GM23338 (cell line): ENCODE results near the gene CRACR2B. TPM values are rescaled to one million over a fixed set of nuclear protein-coding genes. Genes with fewer than 3 reads are reported as not detected.

Experiments
- ATAC-seq: fragments of 200-7000 bp; cut with Tn5 transposase; 3 replicates; pipeline ENCODE4 v1.9.1; 2020
- DNase-seq: peaks from one replicate; pipeline ENCODE4 v3.0.0-alpha.2; 2015; ENCODE audit warnings: low spot score
- H2AFZ ChIP-seq: fragments of 200-600 bp; sonication (generic); 2 replicates; pipeline ENCODE4 v1.8.0; 2016; ENCODE audit warnings: antibody characterized with exemption, mild to moderate bottlenecking, moderate library complexity
- H3F3A ChIP-seq: fragments of 200-600 bp; sonication (generic); replicated peaks from 2 replicates; pipeline ENCODE4 v1.8.0; 2017; ENCODE audit warnings: antibody characterized with exemption, mixed run types, low read depth
- H3K27ac ChIP-seq: fragments of 200-600 bp; sonication (generic); 2 replicates; pipeline ENCODE4 v1.6.1; 2016; ENCODE audit warnings: low read depth
- H3K27me3 ChIP-seq: fragments of 200-600 bp; sonication (generic); 2 replicates; pipeline ENCODE4 v1.8.0; 2016; ENCODE audit warnings: mild to moderate bottlenecking, mixed run types, moderate library complexity; ENCODE audit not compliant: insufficient read depth
- H3K36me3 ChIP-seq: fragments of 200-600 bp; sonication (generic); 2 replicates; pipeline ENCODE4 v1.8.0; 2016; ENCODE audit warnings: mild to moderate bottlenecking; ENCODE audit not compliant: insufficient read depth
- H3K4me1 ChIP-seq: fragments of 200-600 bp; sonication (generic); 2 replicates; pipeline ENCODE4 v1.8.0; 2016; ENCODE audit warnings: mild to moderate bottlenecking, moderate library complexity; ENCODE audit not compliant: insufficient read depth
- H3K4me2 ChIP-seq: fragments of 200-600 bp; sonication (generic); 2 replicates; pipeline ENCODE4 v1.7.1; 2017; ENCODE audit warnings: mixed run types
- H3K4me3 ChIP-seq: fragments of 200-600 bp; sonication (generic); 2 replicates; pipeline ENCODE4 v1.6.1; 2016; ENCODE audit warnings: mixed run types
- H3K79me2 ChIP-seq: fragments of 200-600 bp; sonication (generic); replicated peaks from 2 replicates; pipeline ENCODE4 v1.8.0; 2017; ENCODE audit warnings: mild to moderate bottlenecking; ENCODE audit not compliant: insufficient read depth
- H3K9me2 ChIP-seq: fragments of 200-600 bp; sonication (generic); 2 replicates; pipeline ENCODE4 v1.8.0; 2017; ENCODE audit not compliant: insufficient read depth
- H4K20me1 ChIP-seq: fragments of 200-600 bp; sonication (generic); replicated peaks from 2 replicates; pipeline ENCODE4 v1.8.0; 2017; ENCODE audit warnings: mild to moderate bottlenecking; ENCODE audit not compliant: insufficient read depth
- H3K27ac Mint-ChIP-seq: 2 replicates; pipeline ENCODE4 v1.8.0; 2020; ENCODE audit warnings: inconsistent platforms, mild to moderate bottlenecking, moderate library complexity, mixed read lengths
- H3K27me3 Mint-ChIP-seq: 3 replicates; pipeline ENCODE4 v1.8.0; 2022; ENCODE audit warnings: low read depth, mild to moderate bottlenecking, moderate library complexity, mixed read lengths, inconsistent platforms; ENCODE audit not compliant: insufficient read depth, poor library complexity
- H3K36me3 Mint-ChIP-seq: 3 replicates; pipeline ENCODE4 v1.8.0; 2021; ENCODE audit warnings: low read depth, mild to moderate bottlenecking, inconsistent platforms, moderate library complexity, mixed read lengths
- H3K4me1 Mint-ChIP-seq: 3 replicates; pipeline ENCODE4 v1.8.0; 2020; ENCODE audit warnings: mild to moderate bottlenecking, inconsistent platforms, mixed read lengths
- H3K4me3 Mint-ChIP-seq: 3 replicates; pipeline ENCODE4 v1.8.0; 2021; ENCODE audit warnings: moderate library complexity, mild to moderate bottlenecking, inconsistent platforms, mixed read lengths
- H3K9me3 Mint-ChIP-seq: 3 replicates; pipeline ENCODE4 v1.8.0; 2020; ENCODE audit warnings: moderate library complexity, mild to moderate bottlenecking, inconsistent platforms, mixed read lengths
- CREB1 ChIP-seq: fragments of 250-450 bp; sonication (Bioruptor Pico); IDR thresholded peaks from 2 replicates; pipeline ENCODE4 v1.5.0; 2020; ENCODE audit warnings: low read depth, mild to moderate bottlenecking, moderate library complexity
- EZH2 ChIP-seq: fragments of 200-600 bp; sonication (generic); IDR thresholded peaks from one replicate; pipeline ENCODE4 v1.8.0; 2017; ENCODE audit warnings: antibody characterized with exemption, mild to moderate bottlenecking, low read depth; ENCODE audit not compliant: unreplicated experiment
- EZH2phosphoT487 ChIP-seq: fragments of 200-600 bp; sonication (generic); IDR thresholded peaks from one replicate; pipeline ENCODE4 v1.8.1; 2018; ENCODE audit warnings: antibody characterized with exemption; ENCODE audit not compliant: unreplicated experiment
- JUNB ChIP-seq: IDR thresholded peaks from one replicate; pipeline ENCODE4 v1.6.1; 2016; ENCODE audit warnings: antibody characterized with exemption; ENCODE audit not compliant: unreplicated experiment
- NANOG ChIP-seq: IDR thresholded peaks from 2 replicates; pipeline ENCODE4 v1.6.1; 2016; ENCODE audit warnings: antibody characterized with exemption, borderline replicate concordance
- POLR2AphosphoS5 ChIP-seq: IDR thresholded peaks from 2 replicates; pipeline ENCODE4 v1.6.1; 2016; ENCODE audit warnings: antibody characterized with exemption, low read depth
- STAT1 ChIP-seq: IDR thresholded peaks from one replicate; pipeline ENCODE4 v1.6.1; 2016; ENCODE audit warnings: antibody characterized with exemption; ENCODE audit not compliant: unreplicated experiment
- ZNF114 ChIP-seq: fragments of 250-450 bp; sonication (Bioruptor Pico); IDR thresholded peaks from 2 replicates; pipeline ENCODE4 v1.5.0; 2020; ENCODE audit warnings: mild to moderate bottlenecking, moderate library complexity
- ZNF331 ChIP-seq: fragments of 250-450 bp; sonication (Bioruptor Pico); IDR thresholded peaks from 2 replicates; pipeline ENCODE4 v1.5.0; 2020; ENCODE audit warnings: low read depth, mild to moderate bottlenecking, moderate library complexity
- polyA plus RNA-seq: library from polyadenylated mRNA; unstranded; fragments of >200 nt; fragmentation: Nextera tagmentation; extraction: Ambion mirVana; gene quantifications from 2 replicates; pipeline ENCODE4 v1.2.1, GENCODE V29; 2016
- total RNA-seq: library from RNA; depleted of rRNA; stranded (reverse); fragments of >200 nt; shearing (Covaris generic); gene quantifications from 2 replicates; pipeline ENCODE4 v1.2.3, GENCODE V29; 2014
- TF ChIP-seq, protein P1 (sequence below): IDR thresholded peaks from one replicate; pipeline ENCODE4 v1.6.1; 2018; ENCODE audit warnings: antibody characterized with exemption; ENCODE audit not compliant: unreplicated experiment
- TF ChIP-seq, protein P2 (sequence below): fragments of 250-450 bp; sonication (Bioruptor Pico); IDR thresholded peaks from 2 replicates; pipeline ENCODE4 v1.5.0; 2020; ENCODE audit warnings: mild to moderate bottlenecking, moderate library complexity
- TF ChIP-seq, protein P3 (sequence below): IDR thresholded peaks from 2 replicates; pipeline ENCODE4 v1.6.1; 2016; ENCODE audit warnings: antibody characterized with exemption
- TF ChIP-seq, protein P4 (sequence below), 2 experiments: fragments of 200-600 bp in 1 of 2; sonication (generic) in 1 of 2; conservative IDR thresholded peaks; 2 replicates each; pipeline versions ENCODE4 v1.5.1 to v1.6.1; 2016 to 2017; ENCODE audit warnings: antibody characterized with exemption in 2 of 2, low read depth in 2 of 2, mild to moderate bottlenecking in 2 of 2, moderate library complexity in 1 of 2

CRACR2B gene
- total and polyA plus RNA-seq, 2 experiments from 2014 or later: 55.9 to 64.1 TPM

DNA sequence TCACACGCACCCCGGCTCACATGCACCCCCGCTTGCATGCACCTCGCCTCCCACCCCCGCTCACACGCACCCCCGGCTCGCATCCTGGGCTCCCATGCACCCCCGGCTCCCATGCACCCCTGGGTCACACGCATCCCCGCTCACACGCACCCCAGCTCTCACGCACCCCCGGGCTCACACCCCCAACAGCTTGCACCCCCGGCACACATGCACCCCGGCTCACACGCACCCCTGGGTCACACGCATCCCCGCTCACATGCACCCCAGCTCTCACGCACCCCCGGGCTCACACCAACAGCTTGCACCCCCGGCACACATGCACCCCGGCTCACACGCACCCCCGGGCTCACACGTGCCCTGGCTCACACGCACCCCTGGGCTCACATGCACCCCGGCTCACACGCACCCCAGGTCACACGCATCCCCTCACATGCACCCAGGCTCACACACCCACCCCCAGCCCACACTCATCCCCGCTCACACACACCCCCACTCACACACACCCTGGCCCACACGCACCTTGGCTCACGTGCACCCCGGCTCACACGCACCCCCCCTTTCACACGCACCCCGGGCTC, 31.1 kb downstream of the CRACR2B start:
- Histone ChIP-seq H3K4me1 (peaks cover 27% of the 10 kb centered on the region; the same call in 1 of the 2 replicates), H2AFZ (no peak overlapping the region), H3K4me3 (no peak overlapping the region), H3K9me2 (no peaks in the 10 kb centered on the region), H3F3A (peaks cover 10% of the 10 kb centered on the region), H3K27ac (no peak overlapping the region), H4K20me1 (peaks cover 28% of the 10 kb centered on the region), H3K27me3 (no peaks in the 10 kb centered on the region), H3K79me2 (no peaks in the 10 kb centered on the region), H3K36me3 (no peaks in the 10 kb centered on the region), H3K4me2 (no peak overlapping the region)
- Mint-ChIP-seq H3K4me1 (peaks cover 34% of the 10 kb centered on the region), H3K36me3 (peaks cover 3% of the 10 kb centered on the region; the same call in 1 of the 3 replicates), H3K27ac (no peak overlapping the region), H3K27me3 (peaks cover 23% of the 10 kb centered on the region), H3K9me3 (no peaks in the 10 kb centered on the region; the same call in 2 of the 3 replicates), H3K4me3 (no peak overlapping the region)
- ATAC-seq (no peak), DNase-seq (no peak)
- no peak for TF ChIP-seq ZNF331 (CRISPR knock-in tag)
- TF ChIP-seq CREB1 (CRISPR knock-in tag): no peak
- TF ChIP-seq, protein P1, sequence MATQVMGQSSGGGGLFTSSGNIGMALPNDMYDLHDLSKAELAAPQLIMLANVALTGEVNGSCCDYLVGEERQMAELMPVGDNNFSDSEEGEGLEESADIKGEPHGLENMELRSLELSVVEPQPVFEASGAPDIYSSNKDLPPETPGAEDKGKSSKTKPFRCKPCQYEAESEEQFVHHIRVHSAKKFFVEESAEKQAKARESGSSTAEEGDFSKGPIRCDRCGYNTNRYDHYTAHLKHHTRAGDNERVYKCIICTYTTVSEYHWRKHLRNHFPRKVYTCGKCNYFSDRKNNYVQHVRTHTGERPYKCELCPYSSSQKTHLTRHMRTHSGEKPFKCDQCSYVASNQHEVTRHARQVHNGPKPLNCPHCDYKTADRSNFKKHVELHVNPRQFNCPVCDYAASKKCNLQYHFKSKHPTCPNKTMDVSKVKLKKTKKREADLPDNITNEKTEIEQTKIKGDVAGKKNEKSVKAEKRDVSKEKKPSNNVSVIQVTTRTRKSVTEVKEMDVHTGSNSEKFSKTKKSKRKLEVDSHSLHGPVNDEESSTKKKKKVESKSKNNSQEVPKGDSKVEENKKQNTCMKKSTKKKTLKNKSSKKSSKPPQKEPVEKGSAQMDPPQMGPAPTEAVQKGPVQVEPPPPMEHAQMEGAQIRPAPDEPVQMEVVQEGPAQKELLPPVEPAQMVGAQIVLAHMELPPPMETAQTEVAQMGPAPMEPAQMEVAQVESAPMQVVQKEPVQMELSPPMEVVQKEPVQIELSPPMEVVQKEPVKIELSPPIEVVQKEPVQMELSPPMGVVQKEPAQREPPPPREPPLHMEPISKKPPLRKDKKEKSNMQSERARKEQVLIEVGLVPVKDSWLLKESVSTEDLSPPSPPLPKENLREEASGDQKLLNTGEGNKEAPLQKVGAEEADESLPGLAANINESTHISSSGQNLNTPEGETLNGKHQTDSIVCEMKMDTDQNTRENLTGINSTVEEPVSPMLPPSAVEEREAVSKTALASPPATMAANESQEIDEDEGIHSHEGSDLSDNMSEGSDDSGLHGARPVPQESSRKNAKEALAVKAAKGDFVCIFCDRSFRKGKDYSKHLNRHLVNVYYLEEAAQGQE: no peak
- TF ChIP-seq EZH2phosphoT487: no peak
- TF ChIP-seq ZNF114 (CRISPR knock-in tag): no peak
- TF ChIP-seq, protein P2, sequence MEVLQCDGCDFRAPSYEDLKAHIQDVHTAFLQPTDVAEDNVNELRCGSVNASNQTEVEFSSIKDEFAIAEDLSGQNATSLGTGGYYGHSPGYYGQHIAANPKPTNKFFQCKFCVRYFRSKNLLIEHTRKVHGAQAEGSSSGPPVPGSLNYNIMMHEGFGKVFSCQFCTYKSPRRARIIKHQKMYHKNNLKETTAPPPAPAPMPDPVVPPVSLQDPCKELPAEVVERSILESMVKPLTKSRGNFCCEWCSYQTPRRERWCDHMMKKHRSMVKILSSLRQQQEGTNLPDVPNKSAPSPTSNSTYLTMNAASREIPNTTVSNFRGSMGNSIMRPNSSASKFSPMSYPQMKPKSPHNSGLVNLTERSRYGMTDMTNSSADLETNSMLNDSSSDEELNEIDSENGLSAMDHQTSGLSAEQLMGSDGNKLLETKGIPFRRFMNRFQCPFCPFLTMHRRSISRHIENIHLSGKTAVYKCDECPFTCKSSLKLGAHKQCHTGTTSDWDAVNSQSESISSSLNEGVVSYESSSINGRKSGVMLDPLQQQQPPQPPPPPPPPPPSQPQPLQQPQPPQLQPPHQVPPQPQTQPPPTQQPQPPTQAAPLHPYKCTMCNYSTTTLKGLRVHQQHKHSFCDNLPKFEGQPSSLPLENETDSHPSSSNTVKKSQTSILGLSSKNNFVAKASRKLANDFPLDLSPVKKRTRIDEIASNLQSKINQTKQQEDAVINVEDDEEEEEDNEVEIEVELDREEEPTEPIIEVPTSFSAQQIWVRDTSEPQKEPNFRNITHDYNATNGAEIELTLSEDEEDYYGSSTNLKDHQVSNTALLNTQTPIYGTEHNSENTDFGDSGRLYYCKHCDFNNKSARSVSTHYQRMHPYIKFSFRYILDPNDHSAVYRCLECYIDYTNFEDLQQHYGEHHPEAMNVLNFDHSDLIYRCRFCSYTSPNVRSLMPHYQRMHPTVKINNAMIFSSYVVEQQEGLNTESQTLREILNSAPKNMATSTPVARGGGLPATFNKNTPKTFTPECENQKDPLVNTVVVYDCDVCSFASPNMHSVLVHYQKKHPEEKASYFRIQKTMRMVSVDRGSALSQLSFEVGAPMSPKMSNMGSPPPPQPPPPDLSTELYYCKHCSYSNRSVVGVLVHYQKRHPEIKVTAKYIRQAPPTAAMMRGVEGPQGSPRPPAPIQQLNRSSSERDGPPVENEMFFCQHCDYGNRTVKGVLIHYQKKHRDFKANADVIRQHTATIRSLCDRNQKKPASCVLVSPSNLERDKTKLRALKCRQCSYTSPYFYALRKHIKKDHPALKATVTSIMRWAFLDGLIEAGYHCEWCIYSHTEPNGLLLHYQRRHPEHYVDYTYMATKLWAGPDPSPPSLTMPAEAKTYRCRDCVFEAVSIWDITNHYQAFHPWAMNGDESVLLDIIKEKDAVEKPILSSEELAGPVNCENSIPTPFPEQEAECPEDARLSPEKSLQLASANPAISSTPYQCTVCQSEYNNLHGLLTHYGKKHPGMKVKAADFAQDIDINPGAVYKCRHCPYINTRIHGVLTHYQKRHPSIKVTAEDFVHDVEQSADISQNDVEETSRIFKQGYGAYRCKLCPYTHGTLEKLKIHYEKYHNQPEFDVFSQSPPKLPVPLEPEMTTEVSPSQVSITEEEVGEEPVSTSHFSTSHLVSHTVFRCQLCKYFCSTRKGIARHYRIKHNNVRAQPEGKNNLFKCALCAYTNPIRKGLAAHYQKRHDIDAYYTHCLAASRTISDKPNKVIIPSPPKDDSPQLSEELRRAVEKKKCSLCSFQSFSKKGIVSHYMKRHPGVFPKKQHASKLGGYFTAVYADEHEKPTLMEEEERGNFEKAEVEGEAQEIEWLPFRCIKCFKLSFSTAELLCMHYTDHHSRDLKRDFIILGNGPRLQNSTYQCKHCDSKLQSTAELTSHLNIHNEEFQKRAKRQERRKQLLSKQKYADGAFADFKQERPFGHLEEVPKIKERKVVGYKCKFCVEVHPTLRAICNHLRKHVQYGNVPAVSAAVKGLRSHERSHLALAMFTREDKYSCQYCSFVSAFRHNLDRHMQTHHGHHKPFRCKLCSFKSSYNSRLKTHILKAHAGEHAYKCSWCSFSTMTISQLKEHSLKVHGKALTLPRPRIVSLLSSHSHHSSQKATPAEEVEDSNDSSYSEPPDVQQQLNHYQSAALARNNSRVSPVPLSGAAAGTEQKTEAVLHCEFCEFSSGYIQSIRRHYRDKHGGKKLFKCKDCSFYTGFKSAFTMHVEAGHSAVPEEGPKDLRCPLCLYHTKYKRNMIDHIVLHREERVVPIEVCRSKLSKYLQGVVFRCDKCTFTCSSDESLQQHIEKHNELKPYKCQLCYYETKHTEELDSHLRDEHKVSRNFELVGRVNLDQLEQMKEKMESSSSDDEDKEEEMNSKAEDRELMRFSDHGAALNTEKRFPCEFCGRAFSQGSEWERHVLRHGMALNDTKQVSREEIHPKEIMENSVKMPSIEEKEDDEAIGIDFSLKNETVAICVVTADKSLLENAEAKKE (CRISPR knock-in tag): no peak
- no peak for TF ChIP-seq STAT1
- TF ChIP-seq, protein P3, sequence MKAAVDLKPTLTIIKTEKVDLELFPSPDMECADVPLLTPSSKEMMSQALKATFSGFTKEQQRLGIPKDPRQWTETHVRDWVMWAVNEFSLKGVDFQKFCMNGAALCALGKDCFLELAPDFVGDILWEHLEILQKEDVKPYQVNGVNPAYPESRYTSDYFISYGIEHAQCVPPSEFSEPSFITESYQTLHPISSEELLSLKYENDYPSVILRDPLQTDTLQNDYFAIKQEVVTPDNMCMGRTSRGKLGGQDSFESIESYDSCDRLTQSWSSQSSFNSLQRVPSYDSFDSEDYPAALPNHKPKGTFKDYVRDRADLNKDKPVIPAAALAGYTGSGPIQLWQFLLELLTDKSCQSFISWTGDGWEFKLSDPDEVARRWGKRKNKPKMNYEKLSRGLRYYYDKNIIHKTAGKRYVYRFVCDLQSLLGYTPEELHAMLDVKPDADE: no peak
- no peak for TF ChIP-seq POLR2AphosphoS5
- TF ChIP-seq, protein P4, sequence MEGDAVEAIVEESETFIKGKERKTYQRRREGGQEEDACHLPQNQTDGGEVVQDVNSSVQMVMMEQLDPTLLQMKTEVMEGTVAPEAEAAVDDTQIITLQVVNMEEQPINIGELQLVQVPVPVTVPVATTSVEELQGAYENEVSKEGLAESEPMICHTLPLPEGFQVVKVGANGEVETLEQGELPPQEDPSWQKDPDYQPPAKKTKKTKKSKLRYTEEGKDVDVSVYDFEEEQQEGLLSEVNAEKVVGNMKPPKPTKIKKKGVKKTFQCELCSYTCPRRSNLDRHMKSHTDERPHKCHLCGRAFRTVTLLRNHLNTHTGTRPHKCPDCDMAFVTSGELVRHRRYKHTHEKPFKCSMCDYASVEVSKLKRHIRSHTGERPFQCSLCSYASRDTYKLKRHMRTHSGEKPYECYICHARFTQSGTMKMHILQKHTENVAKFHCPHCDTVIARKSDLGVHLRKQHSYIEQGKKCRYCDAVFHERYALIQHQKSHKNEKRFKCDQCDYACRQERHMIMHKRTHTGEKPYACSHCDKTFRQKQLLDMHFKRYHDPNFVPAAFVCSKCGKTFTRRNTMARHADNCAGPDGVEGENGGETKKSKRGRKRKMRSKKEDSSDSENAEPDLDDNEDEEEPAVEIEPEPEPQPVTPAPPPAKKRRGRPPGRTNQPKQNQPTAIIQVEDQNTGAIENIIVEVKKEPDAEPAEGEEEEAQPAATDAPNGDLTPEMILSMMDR (conservative IDR thresholded peaks at IDR 0.05; ENCODE audit: low read depth in 2 of 2): no peak
- no peak for TF ChIP-seq JUNB
- no peak for TF ChIP-seq NANOG
- no peak for TF ChIP-seq EZH2
